HepG2 (cell line): ENCODE measurements around the gene ACE.

ENCODE experiments used
- RBM39 ChIP-seq: fragments of 200-400 bp; formaldehyde crosslinking; IDR thresholded peaks from one replicate; pipeline ENCODE4 v1.6.1; 2018; ENCODE audit warnings: antibody characterized with exemption, mild to moderate bottlenecking, low read depth, low read length; ENCODE audit not compliant: poor library complexity, severe bottlenecking
- TOE1 ChIP-seq: sonication (generic); formaldehyde crosslinking; IDR thresholded peaks from 2 replicates; pipeline ENCODE4 v1.4.0; 2020; ENCODE audit warnings: mild to moderate bottlenecking, missing genetic modification reagents
- ZNF274 ChIP-seq: sonication (generic); formaldehyde crosslinking; IDR thresholded peaks from 2 replicates; pipeline ENCODE4 v1.5.1; 2020; ENCODE audit warnings: mild to moderate bottlenecking, missing genetic modification reagents

DNA sequence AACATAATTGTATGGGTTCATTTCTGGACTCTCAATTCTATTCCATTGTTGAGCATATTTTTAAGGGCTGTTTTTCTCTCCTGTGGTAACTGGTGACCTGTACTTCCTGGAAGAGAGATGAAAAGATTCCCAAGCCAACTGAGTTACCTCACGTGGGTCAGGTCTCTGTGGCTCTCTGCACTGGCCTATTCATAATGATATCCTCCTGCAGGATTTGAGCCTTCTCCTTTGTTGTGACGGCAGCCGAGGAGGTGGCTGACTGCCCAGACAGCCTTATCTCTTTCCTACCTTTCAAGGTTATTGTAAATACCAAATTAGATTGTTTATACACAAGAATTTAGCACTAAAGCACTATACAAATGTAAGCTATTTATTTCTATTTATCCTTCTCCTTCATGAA is 2.7 kb upstream of the ACE start:
- TF ChIP-seq TOE1 (CRISPR knock-in tag) (no peak), ZNF274 (no peak), RBM39 (no peak)
